ENCODE results near the gene PIGU.
"Not testable (repeated sequence)": the region's sequence is repeated elsewhere in the genome, so short reads cannot be mapped to it uniquely, and the experiment has no call there.

Gene PIGU

GRCh38 chr20:34532756-34533155 is 144.1 kb downstream of the PIGU start:
- DNase-seq (ENCODE audit: low read depth in 2 of 2), result no peak

GRCh38 chr20:34532320-34532719 is 144.6 kb downstream of the PIGU start:
- DNase-seq (ENCODE audit: low read depth in 2 of 2), result no peak

DNA sequence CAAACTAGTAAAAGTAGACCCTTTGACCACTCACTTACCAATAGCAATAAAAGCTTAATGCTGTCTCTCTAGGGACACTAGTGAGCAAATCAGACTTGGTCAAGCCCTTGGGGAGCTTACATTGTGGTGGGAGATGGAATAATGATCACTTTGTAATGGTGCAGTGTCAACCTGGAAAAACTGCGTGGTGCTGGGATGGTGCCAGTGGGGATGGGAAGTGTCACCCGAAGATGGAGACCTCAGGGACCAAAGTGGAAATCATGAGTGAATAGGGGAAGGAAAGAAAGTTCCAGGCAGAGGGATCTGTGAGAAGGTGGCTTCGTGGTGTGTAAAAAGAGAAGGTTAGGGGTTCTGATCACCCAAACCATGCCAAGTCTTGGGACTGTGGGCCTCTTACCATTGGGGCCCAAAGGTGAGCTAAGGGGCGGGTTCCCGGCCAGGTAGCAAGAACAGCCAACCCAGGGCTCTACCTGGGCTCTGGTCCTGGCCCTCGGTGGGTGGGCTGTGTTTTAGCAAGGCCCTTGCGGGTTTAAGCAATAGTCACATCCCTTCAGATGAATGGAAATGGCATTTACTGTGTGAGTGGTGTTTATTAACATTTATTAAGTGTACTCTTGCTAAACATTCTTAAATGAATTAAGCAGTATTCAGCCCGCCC is 145.2 kb downstream of the PIGU start:
- DNase-seq (ENCODE audit: low read depth in 2 of 2), result no peak

DNA sequence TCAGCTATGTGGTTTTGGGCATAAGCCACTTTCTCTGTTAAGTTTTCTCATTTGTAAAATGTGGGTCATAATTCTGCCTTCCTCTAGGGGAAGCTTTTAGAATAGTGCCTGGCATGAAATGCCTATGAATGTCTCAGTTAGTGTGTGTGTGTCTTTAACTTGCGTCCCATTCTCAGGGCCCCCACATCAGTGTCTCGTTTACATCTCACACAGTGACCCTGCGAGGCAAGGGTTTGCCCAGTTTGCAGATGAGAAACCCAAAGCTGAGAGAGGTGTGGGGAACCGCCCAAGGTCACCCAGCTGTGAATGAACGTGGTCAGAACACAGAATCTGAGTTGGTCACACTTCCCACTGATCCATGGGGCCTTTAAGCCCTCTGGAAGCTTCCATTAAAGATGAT is 146.6 kb downstream of the PIGU start:
- DNase-seq (ENCODE audit: low read depth in 2 of 2), result no peak

GRCh38 chr20:34529742-34530141 is 147.2 kb downstream of the PIGU start:
- DNase-seq (ENCODE audit: low read depth in 2 of 2), result no peak

DNA sequence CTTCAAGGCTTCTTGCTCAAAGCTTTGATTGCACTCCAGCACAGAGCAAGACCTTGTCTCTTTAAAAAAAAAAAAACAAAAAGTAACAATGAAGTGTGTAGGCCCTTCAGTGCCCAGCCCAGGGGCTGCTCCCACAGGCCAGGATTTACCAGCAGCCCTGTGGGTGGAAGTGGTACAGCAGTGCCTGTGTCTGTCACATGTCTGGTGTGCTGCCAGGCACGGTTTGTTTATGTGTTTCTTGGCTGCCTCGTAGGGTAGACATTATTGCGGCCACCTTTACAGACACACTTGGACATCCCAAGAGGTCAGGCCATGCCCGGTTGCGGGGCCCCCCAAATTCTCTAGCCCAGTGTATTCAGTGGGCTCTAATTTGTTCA is 148.0 kb downstream of the PIGU start:
- DNase-seq (ENCODE audit: low read depth in 2 of 2), result no peak

- DNase-seq (ENCODE audit: low read depth in 2 of 2), result no peak
These were observed 149.9 kb downstream of the PIGU start for GRCh38 chr20:34527016-34527415.

DNA sequence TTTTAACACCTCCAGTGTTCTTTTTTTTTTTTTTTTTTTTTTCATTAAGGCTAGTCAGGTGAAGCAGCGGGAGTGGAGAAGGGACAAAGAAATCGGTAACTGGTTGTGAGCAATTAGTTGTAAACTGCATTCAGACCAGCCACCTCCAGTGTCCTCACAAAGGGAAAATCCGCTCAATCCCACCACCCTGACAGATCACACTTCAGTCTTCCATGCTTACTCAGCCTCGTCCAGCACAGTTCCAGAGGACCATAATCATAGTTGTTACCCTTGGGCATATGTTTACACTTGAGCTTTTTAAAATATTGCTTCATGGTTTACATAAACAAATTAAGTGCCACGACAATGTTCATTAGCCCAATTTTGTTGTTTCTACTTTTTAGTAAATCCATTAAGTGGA is 150.4 kb downstream of the PIGU start:
- DNase-seq (ENCODE audit: low read depth in 2 of 2), result no peak

DNA sequence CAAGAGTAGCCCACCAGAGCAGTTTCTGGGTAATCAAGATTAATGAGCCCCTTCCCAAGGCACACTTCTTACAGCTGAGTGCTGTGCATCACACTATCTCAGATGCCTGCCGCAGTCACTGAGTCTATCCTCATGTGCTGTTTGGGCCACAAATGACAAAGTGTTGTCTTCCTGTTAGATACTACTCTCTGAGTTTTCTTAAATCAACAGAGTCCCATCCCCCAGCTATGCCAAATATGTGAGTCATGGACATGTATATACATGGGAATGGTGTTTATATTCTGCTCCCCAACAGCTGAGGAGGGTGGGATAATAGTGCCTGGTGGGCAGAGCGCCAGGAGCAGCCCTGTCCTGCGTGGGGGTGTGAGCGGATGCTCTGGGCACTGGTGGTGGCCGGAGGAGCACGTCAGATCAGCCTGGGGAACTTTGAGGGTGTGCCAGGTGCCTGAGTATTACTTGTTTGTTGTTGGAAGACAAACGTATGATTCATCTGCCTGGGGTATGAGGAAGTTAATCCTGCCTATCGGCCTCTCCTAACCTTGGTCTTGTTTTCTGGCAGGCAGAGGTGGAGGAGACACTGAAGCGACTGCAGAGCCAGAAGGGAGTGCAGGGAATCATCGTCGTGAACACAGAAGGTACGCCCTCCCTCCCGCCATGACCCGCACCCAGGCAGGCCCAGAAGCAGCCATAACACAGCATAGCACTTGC is 151.0 kb downstream of the PIGU start:
- DNase-seq (ENCODE audit: low read depth in 2 of 2), result no peak

DNA sequence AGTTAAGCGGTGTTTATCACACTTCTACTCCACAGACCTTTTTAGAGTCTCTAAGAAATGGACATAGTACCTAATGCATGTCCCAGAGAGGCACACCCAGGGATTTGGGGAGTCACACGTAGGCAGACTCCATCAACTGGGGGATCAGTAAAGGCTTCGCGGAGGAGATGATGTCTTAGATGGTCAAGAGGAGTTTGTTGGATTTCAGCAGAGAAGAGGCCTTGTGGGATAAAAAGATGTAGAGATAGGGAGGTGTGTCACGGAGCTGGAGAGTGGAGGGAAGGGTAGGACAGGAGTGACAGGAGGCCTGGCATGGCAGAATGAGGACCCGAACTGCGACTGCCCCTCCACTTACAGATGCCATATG is 151.6 kb downstream of the PIGU start:
- DNase-seq (ENCODE audit: low read depth in 2 of 2), result no peak

GRCh38 chr20:34524426-34524825 is 152.5 kb downstream of the PIGU start:
- no peak for DNase-seq (ENCODE audit: low read depth in 2 of 2)

DNA sequence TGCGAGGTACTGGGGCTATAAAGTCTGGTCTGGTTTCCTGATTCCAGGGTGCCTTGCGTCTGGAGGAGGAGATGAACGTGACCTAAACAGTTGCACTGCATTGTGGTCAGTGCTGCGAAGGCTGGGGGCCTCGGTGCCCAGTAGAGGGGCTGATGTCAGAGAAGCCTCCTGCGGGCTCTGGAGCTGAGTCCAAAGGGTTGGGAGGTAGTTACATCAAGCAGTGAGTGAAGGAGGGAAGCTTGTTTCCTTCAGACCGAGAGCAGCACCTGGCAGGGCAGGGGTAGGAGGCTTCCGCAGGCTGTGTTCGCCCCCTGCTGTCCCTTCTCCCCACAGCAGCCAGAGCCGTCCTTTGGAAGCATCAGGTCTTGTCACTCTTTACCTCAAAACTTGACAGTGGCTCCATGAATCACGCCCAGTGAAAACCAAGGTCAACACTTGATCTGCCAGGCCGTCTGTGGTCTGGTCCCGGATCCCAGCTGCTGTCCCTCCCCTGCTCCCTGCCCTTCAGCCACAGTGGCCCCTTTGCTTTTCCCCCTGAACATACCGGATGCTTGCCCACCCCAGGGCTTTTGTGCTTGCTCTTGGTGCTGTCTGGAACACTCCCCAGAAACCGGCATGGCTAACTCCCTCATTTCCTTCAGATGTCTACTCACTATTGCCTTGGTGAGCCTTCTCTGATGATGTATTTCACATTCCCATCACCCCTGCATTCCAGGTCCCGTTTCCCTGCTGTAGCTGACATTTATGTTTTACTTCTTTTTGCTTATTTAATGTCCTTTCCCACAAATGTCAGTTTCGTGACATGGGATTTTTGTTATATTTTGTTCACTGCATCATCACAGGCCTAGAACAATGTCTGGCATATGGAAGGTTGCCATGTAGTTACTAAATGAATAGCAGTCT is 153.7 kb downstream of the PIGU start:
- no peak for DNase-seq (ENCODE audit: low read depth in 2 of 2)

GRCh38 chr20:34519841-34520240 is 157.1 kb downstream of the PIGU start:
- DNase-seq (ENCODE audit: low read depth in 2 of 2), result not testable (repeated sequence)

DNA sequence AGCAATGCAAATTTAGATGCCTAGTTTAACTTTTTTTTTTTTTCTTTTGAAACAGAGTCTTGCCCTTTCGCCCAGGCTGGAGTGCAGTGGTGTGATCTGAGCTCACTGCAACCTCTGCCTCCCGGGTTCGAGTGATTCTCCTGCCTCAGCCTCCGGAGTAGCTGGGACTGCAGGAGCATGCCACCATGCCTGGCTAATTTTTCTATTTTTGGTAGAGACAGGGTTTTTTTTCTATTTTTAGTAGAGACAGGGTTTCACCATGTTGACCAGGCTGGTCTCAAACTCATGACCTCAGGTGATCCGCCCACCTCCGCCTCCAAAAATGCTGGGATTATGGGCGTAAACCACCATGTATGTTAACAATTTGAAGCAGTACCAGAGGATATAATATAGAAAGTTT is 158.0 kb downstream of the PIGU start:
- DNase-seq (ENCODE audit: low read depth in 2 of 2), result not testable (repeated sequence)

- no peak for DNase-seq (ENCODE audit: low read depth in 2 of 2)
These were observed 159.8 kb downstream of the PIGU start for GRCh38 chr20:34517114-34517505.

DNA sequence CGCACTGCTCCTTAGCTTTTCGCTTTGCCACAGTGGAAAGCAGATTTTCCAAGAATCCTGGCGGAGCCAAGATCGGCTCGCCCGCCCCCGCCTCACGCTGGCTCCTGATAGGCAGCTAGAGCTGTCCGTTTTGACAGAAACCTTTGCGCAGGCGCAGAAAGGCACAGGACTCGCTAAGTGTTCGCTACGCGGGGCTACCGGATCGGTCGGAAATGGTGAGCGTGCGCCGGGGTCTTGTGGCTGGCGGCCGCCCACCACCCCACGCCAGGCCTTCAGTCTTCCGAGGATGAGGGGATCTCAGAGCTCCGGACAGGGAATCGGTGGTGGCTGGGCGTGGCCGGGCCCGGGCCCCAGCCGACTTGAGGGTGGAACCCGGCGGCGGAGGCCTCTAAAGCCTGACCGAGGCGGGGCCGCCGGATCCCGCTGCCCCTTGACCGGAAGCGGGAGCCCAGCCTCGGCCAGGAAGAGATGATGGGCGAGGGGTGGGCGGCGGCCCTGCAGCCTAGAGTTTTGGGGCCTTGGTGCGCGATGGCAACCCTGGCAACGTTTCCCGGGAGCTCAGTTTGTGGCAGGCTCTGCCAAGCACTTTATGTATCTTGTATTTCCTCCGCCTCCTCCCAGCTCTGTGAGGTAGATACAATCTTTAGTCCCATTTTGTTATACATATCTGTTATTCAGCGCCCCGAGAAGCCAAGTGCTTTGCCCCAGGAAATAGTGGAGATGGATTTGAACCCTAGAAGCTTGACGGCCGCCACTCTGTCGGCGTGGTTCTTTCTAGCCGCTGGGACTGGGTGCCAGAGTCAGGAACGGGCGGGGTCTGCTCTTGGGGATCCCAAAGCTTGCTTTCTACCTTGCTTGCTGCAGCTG is 160.4 kb downstream of the PIGU start, which contains the start of gene DYNLRB1:
Gene DYNLRB1 (plus strand): TSS at position 176 of the 867 bp plus-strand sequence. CDS start 37 bp downstream, at position 213.
- peak; percentile 83 to 92 for DNase-seq (ENCODE audit: low read depth in 2 of 2)

DNA sequence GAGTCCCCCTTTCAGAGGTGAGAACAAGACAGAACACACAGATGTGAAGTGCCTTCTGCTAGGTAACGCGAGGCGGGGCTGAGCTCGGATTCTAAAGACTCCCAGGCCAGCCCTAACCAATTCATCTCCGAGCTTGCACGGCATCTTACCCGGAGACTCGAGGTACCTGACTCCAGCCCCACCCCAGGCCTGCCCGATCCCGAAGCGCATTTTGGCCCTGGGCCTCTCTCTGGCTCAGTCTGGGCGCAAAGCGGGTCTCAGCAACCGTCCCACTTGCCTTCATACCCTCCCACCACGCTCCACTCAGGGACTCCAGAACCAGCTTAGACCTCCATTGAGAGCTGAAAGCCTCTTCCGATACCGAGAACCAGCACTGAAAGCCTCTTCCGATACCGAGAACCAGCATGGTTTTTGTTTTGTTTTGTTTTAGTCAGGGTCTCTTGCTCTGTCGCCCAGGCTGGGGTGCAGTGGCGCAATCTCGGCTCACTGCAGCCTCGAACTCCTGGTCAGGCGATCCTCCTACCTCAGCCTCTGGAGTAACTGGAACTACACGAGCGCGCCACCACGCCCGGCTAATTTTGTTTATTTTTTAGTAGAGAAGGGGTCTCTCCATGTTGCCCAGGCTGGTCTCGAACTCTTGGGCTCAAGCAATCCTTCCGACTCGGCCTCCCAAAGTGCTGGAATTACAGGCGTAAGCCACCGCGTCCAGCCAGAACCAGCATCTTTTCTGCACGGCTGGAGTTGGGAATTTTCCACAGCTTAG is 161.2 kb downstream of the PIGU start:
- peak; percentile 35 to 46 for DNase-seq (ENCODE audit: low read depth in 2 of 2)

DNA sequence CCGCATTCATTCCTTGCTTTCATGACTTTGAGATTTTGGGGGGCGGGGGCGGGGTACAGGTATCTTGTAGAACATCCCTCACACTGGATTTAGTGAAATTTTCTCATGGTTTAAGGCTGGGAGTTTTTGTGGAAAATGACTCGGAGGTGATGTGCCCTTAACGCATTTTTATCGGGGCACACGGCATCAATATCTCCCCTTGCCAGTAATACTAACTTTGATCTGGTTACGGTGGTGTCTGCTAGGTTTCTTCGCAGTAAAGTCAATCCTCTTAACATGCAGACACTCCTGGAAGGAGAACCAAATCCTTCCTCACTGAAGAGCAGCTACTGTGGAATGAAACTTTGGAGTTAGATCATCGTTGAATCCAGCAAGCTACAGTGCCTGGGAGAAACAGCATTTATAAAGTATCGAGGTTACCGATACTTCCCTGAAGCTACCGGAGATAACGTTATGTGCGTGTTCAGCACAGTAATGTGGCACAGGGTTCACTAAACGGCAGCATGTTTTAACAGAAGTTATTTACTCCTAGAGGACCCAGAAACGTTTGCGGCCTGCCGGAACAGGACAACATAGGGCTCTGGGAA is 161.9 kb downstream of the PIGU start:
- no peak for DNase-seq (ENCODE audit: low read depth in 2 of 2)

GRCh38 chr20:34514034-34514433 is 162.9 kb downstream of the PIGU start:
- DNase-seq (ENCODE audit: low read depth in 2 of 2), result not testable (repeated sequence)

- DNase-seq (ENCODE audit: low read depth in 2 of 2), result no peak
These were observed 163.9 kb downstream of the PIGU start for GRCh38 chr20:34512955-34513419.
